Stimulated activated CD8-positive, alpha-beta memory T cell treated with anti-CD3 and anti-CD28 coated beads, Interleukin-12 subunit alpha, Interleukin-12 subunit beta, amount 100 ng/mL, for 1 hour (primary cell): ENCODE results near the gene GRIK1.
"Not testable (repeated sequence)": the region's sequence is repeated elsewhere in the genome, so short reads cannot be mapped to it uniquely, and the experiment has no call there.

Experiments used
- DNase-seq: peaks from one replicate; pipeline ENCODE4 v3.0.0-alpha.2; 2020; ENCODE audit warnings: low read depth

The GRIK1 gene

GRCh38 chr21:29939924-29940275 is at the start of gene GRIK1:
Gene GRIK1, minus strand, starts transcription at chr21:29939996.
- no peak for DNase-seq

GRCh38 chr21:29987762-29988161 is 48.0 kb upstream of the GRIK1 start:
- DNase-seq: no peak

- no peak for DNase-seq
These were observed 46.1 kb upstream of the GRIK1 start for GRCh38 chr21:29985866-29986265.

- DNase-seq: no peak
These were observed 39.2 kb upstream of the GRIK1 start for GRCh38 chr21:29979043-29979442.

- DNase-seq: no peak
These were observed 36.0 kb upstream of the GRIK1 start for GRCh38 chr21:29975776-29976175.

- DNase-seq: no peak
These were observed 33.5 kb upstream of the GRIK1 start for GRCh38 chr21:29973258-29973657.

GRCh38 chr21:29961291-29962027 is 21.7 kb upstream of the GRIK1 start:
- no peak for DNase-seq

- DNase-seq: no peak
These were observed 18.8 kb upstream of the GRIK1 start for GRCh38 chr21:29958551-29958950.

GRCh38 chr21:29958035-29958434 is 18.2 kb upstream of the GRIK1 start:
- DNase-seq: not testable (repeated sequence)

- no peak for DNase-seq
These were observed 13.9 kb upstream of the GRIK1 start for GRCh38 chr21:29953690-29954089.

- no peak for DNase-seq
These were observed 13.3 kb upstream of the GRIK1 start for GRCh38 chr21:29953072-29953471.

GRCh38 chr21:29951911-29952310 is 12.1 kb upstream of the GRIK1 start:
- no peak for DNase-seq

GRCh38 chr21:29949991-29950390 is 10.2 kb upstream of the GRIK1 start:
- DNase-seq: no peak

GRCh38 chr21:29947119-29947518 is 7.3 kb upstream of the GRIK1 start:
- no peak for DNase-seq

GRCh38 chr21:29943885-29944284 is 4.1 kb upstream of the GRIK1 start:
- DNase-seq: no peak

GRCh38 chr21:29942034-29942433 is 2.2 kb upstream of the GRIK1 start:
- DNase-seq: no peak

GRCh38 chr21:29940991-29941390 is 1.2 kb upstream of the GRIK1 start:
- no peak for DNase-seq

GRCh38 chr21:29940361-29940760 is 565 bp upstream of the GRIK1 start:
- DNase-seq: no peak

- DNase-seq: no peak
These were observed 482 bp downstream of the GRIK1 start for GRCh38 chr21:29939104-29939923.

- DNase-seq: no peak
These were observed 1.1 kb downstream of the GRIK1 start for GRCh38 chr21:29938776-29939103.

GRCh38 chr21:29933088-29933487 is 6.7 kb downstream of the GRIK1 start:
- no peak for DNase-seq

GRCh38 chr21:29928537-29928936 is 11.3 kb downstream of the GRIK1 start:
- no peak for DNase-seq

GRCh38 chr21:29920938-29921337 is 18.9 kb downstream of the GRIK1 start:
- no peak for DNase-seq

- no peak for DNase-seq
These were observed 25.5 kb downstream of the GRIK1 start for GRCh38 chr21:29914326-29914725.
